Left colon (tissue), 2 donors: ENCODE results near the gene ADCK2. TPM values are rescaled to one million over a fixed set of nuclear protein-coding genes. Genes with fewer than 3 reads are reported as not detected.
"Not testable (repeated sequence)": the region's sequence is repeated elsewhere in the genome, so short reads cannot be mapped to it uniquely, and the experiment has no call there.

ENCODE experiments used
- ATAC-seq: fragments of 200-7000 bp; cut with Tn5 transposase; one replicate; pipeline ENCODE4 v1.9.1; 2020; ENCODE audit warnings: mild to moderate bottlenecking, moderate library complexity
- DNase-seq, 2 donors: peaks; one replicate each; pipeline ENCODE4 v3.0.0-alpha.2; 2020
- intact Hi-C, 2 donors: fragments of 100-400 bp; cut with DNase I in 1 of 2; cut with micrococcal nuclease in 1 of 2; formaldehyde crosslinking; loops; one replicate each; pipeline versions ENCODE4 v1.11.2 to v1.14.0; 2022; cut with DNase I, micrococcal nuclease
- total RNA-seq, 2 donors: library from RNA; stranded (reverse); fragmentation: NEBNext Ultra II Directional; extraction: Animal tissue kit (Norgen Biotek cat#: 25700); gene quantifications; one replicate each; pipeline ENCODE4 v1.2.1, GENCODE V29; 2021
- donor health status: DM: no; HTN: no; CAD: no.
- donor health status: DM: yes; HTN: yes; CAD: no.

Gene ADCK2
- total RNA-seq, 2 donors from 2014 or later, result 26.3 to 26.5 TPM

GRCh38 chr7:140644761-140645160 lies 28.0 kb upstream of the ADCK2 start:
- DNase-seq, ATAC-seq, intact Hi-C loops: not testable (repeated sequence)

GRCh38 chr7:140645166-140645900 lies 27.4 kb upstream of the ADCK2 start:
- ATAC-seq (no peak), DNase-seq (no peak)
- intact Hi-C loops, result no loop called here

GRCh38 chr7:140646931-140647647 lies 25.7 kb upstream of the ADCK2 start:
- ATAC-seq, result peak; percentile 69
- peak in 1 of 2 donors; percentile 51 for DNase-seq
- intact Hi-C loops, result no loop called here

- ATAC-seq (no peak), DNase-seq (no peak)
- intact Hi-C loops, result loop anchor here (5.0 kb wide), 1 partner anchor 132 kb away; no protein-coding TSS in a partner anchor
Measured at GRCh38 chr7:140649556-140650205, 23.1 kb upstream of the ADCK2 start.

- intact Hi-C loops, result loop anchor here (5.0 kb wide), 1 partner anchor 133 kb away; no protein-coding TSS in a partner anchor
- no peak for ATAC-seq
- DNase-seq, result no peak
Measured at GRCh38 chr7:140650367-140650766, 22.4 kb upstream of the ADCK2 start.

- intact Hi-C loops, result loop anchor here (5.0 kb wide), 1 partner anchor 136 kb away; no protein-coding TSS in a partner anchor
- DNase-seq (peak; percentile 47 to 55), ATAC-seq (peak; percentile 59)
Measured at GRCh38 chr7:140653319-140654108, 19.2 kb upstream of the ADCK2 start.

GRCh38 chr7:140654109-140654387 lies 18.7 kb upstream of the ADCK2 start:
- ATAC-seq, result no peak
- DNase-seq, result no peak
- intact Hi-C loops, result loop anchor here (5.0 kb wide), 1 partner anchor 137 kb away; no protein-coding TSS in a partner anchor

GRCh38 chr7:140654661-140655060 lies 18.1 kb upstream of the ADCK2 start:
- DNase-seq (no peak), ATAC-seq (no peak)
- intact Hi-C loops, result loop anchor here (5.0 kb wide), 1 partner anchor 137 kb away; no protein-coding TSS in a partner anchor

GRCh38 chr7:140655511-140656408 lies 17.0 kb upstream of the ADCK2 start:
- ATAC-seq (no peak), DNase-seq (no peak)
- intact Hi-C loops, result no loop called here

GRCh38 chr7:140656548-140657515 lies 15.9 kb upstream of the ADCK2 start:
- intact Hi-C loops, result no loop called here
- DNase-seq (peak; percentile 72 to 85), ATAC-seq (peak; percentile 86)

- DNase-seq, result no peak
- intact Hi-C loops, result no loop called here
- ATAC-seq, result no peak
Measured at GRCh38 chr7:140657891-140658290, 14.9 kb upstream of the ADCK2 start.

- no peak for DNase-seq
- no peak for ATAC-seq
Measured at GRCh38 chr7:140659856-140660255, 12.9 kb upstream of the ADCK2 start.

GRCh38 chr7:140661124-140661523 lies 11.6 kb upstream of the ADCK2 start:
- DNase-seq, result no peak
- intact Hi-C loops, result no loop called here
- ATAC-seq, result peak; percentile 23

More at GRCh38 chr7:140659856-140660255, 12.9 kb upstream of the ADCK2 start:
- intact Hi-C loops, result no loop called here

- intact Hi-C loops, DNase-seq, ATAC-seq: not testable (repeated sequence)
Measured at GRCh38 chr7:140662938-140663337, 9.8 kb upstream of the ADCK2 start.

- DNase-seq, result no peak
- peak; percentile 9 for ATAC-seq
- intact Hi-C loops, result no loop called here
Measured at GRCh38 chr7:140667476-140667875, 5.3 kb upstream of the ADCK2 start.

- intact Hi-C loops, result no loop called here
- DNase-seq (no peak), ATAC-seq (no peak)
Measured at GRCh38 chr7:140668641-140669040, 4.1 kb upstream of the ADCK2 start.

- intact Hi-C loops, result no loop called here
- DNase-seq (no peak), ATAC-seq (no peak)
Measured at GRCh38 chr7:140669352-140669751, 3.4 kb upstream of the ADCK2 start.
